Mesenchymal stem cell (in vitro differentiated cells and primary cell): ENCODE data around the gene BASP1.
"Not testable (repeated sequence)": the region's sequence is repeated elsewhere in the genome, so short reads cannot be mapped to it uniquely, and the experiment has no call there.

ENCODE experiments used
- DNase-seq: peaks from one replicate; pipeline ENCODE4 v3.0.0-alpha.2; 2013
- H2AFZ ChIP-seq: one replicate; pipeline ENCODE4 v1.6.1; 2013; ENCODE audit warnings: low read depth, mild to moderate bottlenecking, control low read depth, inconsistent platforms, low read length, moderate library complexity
- H2AK5ac ChIP-seq: 2 replicates; pipeline ENCODE4 v1.6.1; 2013; ENCODE audit warnings: low read length, moderate library complexity, mild to moderate bottlenecking, inconsistent platforms; ENCODE audit not compliant: severe bottlenecking
- H2BK120ac ChIP-seq: one replicate; pipeline ENCODE4 v1.6.1; 2013; ENCODE audit warnings: low read depth, mild to moderate bottlenecking, inconsistent platforms, low read length, moderate library complexity
- H2BK12ac ChIP-seq, 2 experiments: one replicate each; pipeline ENCODE4 v1.6.1; 2013; ENCODE audit warnings: inconsistent platforms in 2 of 2, low read length in 2 of 2, mild to moderate bottlenecking in 2 of 2, moderate library complexity in 2 of 2, control low read depth in 1 of 2
- H2BK15ac ChIP-seq: one replicate; pipeline ENCODE4 v1.6.1; 2013; ENCODE audit warnings: mild to moderate bottlenecking, low read depth, inconsistent platforms; ENCODE audit not compliant: poor library complexity, severe bottlenecking
- H2BK5ac ChIP-seq: 2 replicates; pipeline ENCODE4 v1.6.1; 2013; ENCODE audit warnings: low read depth, mild to moderate bottlenecking, low read length, control low read depth, inconsistent platforms; ENCODE audit not compliant: poor library complexity, severe bottlenecking
- H3K14ac ChIP-seq, 2 experiments: one replicate each; pipeline ENCODE4 v1.6.1; 2013; ENCODE audit warnings: inconsistent platforms in 2 of 2, low read length in 2 of 2, control low read depth in 1 of 2, mild to moderate bottlenecking in 1 of 2, moderate library complexity in 1 of 2
- H3K18ac ChIP-seq, 2 experiments: one replicate each; pipeline ENCODE4 v1.6.1; 2013; ENCODE audit warnings: inconsistent platforms in 2 of 2, low read length in 2 of 2, control low read depth in 1 of 2, low read depth in 1 of 2, mild to moderate bottlenecking in 1 of 2
- H3K23ac ChIP-seq, 2 experiments: one replicate each; pipeline ENCODE4 v1.6.1; 2013; ENCODE audit warnings: inconsistent platforms in 2 of 2, low read length in 2 of 2, mild to moderate bottlenecking in 2 of 2, moderate library complexity in 2 of 2, control low read depth in 1 of 2
- H3K27ac ChIP-seq: 2 replicates; pipeline ENCODE4 v1.5.1; 2013; ENCODE audit warnings: mild to moderate bottlenecking, moderate library complexity, low read length, control low read depth, inconsistent platforms; ENCODE audit not compliant: poor library complexity, severe bottlenecking
- H3K27me3 ChIP-seq, 2 experiments: 2 replicates each; pipeline versions ENCODE4 v1.6.1 to v1.7.0; 2013; ENCODE audit warnings: low read length in 2 of 2, mild to moderate bottlenecking in 2 of 2, moderate library complexity in 2 of 2, control low read depth in 1 of 2, inconsistent platforms in 1 of 2; ENCODE audit not compliant: control insufficient read depth in 1 of 2, insufficient read depth in 1 of 2
- H3K36me3 ChIP-seq, 2 experiments: 2 replicates each; pipeline versions ENCODE4 v1.6.1 to v1.7.0; 2013; ENCODE audit warnings: low read length in 2 of 2, control low read depth in 1 of 2, inconsistent platforms in 1 of 2, low read depth in 1 of 2, mild to moderate bottlenecking in 1 of 2; ENCODE audit not compliant: insufficient read depth in 2 of 2, control insufficient read depth in 1 of 2
- H3K4ac ChIP-seq, 2 experiments: one replicate each; pipeline ENCODE4 v1.6.1; 2013; ENCODE audit warnings: inconsistent platforms in 2 of 2, low read length in 2 of 2, mild to moderate bottlenecking in 2 of 2, moderate library complexity in 2 of 2, control low read depth in 1 of 2, low read depth in 1 of 2
- H3K4me1 ChIP-seq: 2 replicates; pipeline ENCODE4 v1.6.1; 2013; ENCODE audit warnings: low read depth, low read length, control low read depth; ENCODE audit not compliant: control insufficient read depth, insufficient read depth
- H3K4me2 ChIP-seq: 2 replicates; pipeline ENCODE4 v1.6.1; 2013; ENCODE audit warnings: low read length, mild to moderate bottlenecking, inconsistent platforms; ENCODE audit not compliant: poor library complexity, severe bottlenecking
- H3K4me3 ChIP-seq, 2 experiments: 2 replicates each; pipeline versions ENCODE4 v1.5.1 to v1.7.0; 2013; ENCODE audit warnings: low read length in 2 of 2, mild to moderate bottlenecking in 2 of 2, control low read depth in 1 of 2, low read depth in 1 of 2; ENCODE audit not compliant: insufficient read depth in 1 of 2
- H3K79me1 ChIP-seq: replicated peaks from 2 replicates; pipeline ENCODE4 v1.6.1; 2013; ENCODE audit warnings: mild to moderate bottlenecking, control low read depth, low read length, inconsistent platforms; ENCODE audit not compliant: poor library complexity, severe bottlenecking
- H3K9ac ChIP-seq: 2 replicates; pipeline ENCODE4 v1.7.0; 2013; ENCODE audit warnings: mild to moderate bottlenecking, low read length, moderate library complexity
- H3K9me3 ChIP-seq: 2 replicates; pipeline ENCODE4 v1.7.0; 2013; ENCODE audit warnings: mild to moderate bottlenecking, low read length; ENCODE audit not compliant: control insufficient read depth
- H4K8ac ChIP-seq: one replicate; pipeline ENCODE4 v1.6.1; 2013; ENCODE audit warnings: inconsistent platforms, mild to moderate bottlenecking, low read length, moderate library complexity
- H4K91ac ChIP-seq: one replicate; pipeline ENCODE4 v1.6.1; 2013; ENCODE audit warnings: mild to moderate bottlenecking, low read length, inconsistent platforms
- WGBS: methylation state at CpG from one replicate; pipeline ENCODE4 v1.1.7; 2013; ENCODE audit warnings: mixed read lengths; 5-methylcytosine and 5-hydroxymethylcytosine counted together

BASP1 gene

DNA sequence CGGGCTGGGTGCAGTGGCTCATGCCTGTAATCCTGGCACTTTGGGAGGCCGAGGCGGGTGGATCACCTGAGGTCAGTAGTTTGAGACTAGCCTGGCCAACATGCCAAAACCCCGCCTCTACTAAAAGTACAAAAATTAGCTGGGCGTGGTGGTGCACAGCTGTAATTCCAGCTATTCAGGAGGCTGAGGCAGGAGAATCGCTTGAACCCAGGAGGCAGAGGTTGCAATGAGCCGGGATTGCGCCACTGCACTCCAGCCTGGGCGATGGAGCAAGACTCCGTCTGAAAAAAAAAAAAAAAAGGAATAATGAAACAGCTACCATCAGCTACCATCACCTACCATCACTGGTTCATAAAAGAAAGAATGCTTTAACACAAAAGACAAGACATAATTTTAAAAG, 25.9 kb upstream of the BASP1 start:
- H3K4me3 ChIP-seq, H2BK120ac ChIP-seq, H2AFZ ChIP-seq, H2BK12ac ChIP-seq, H4K8ac ChIP-seq, H2BK15ac ChIP-seq, H3K27ac ChIP-seq, H3K9me3 ChIP-seq, H2AK5ac ChIP-seq, H3K4ac ChIP-seq, H3K23ac ChIP-seq, H3K4me2 ChIP-seq, H3K27me3 ChIP-seq, DNase-seq, H3K14ac ChIP-seq, H3K79me1 ChIP-seq, H2BK5ac ChIP-seq, H3K4me1 ChIP-seq, H3K18ac ChIP-seq, H3K36me3 ChIP-seq, H4K91ac ChIP-seq, H3K9ac ChIP-seq: not testable (repeated sequence)
- WGBS: 96% methylated on average over 8 of the region's 10 CpGs

- WGBS: 38% methylated on average over 5 of the region's 5 CpGs
- Histone ChIP-seq H3K23ac (no peak overlapping the region), H3K9me3 (peaks cover 2% of the 10 kb centered on the region), H4K91ac (no peak overlapping the region), H3K36me3 (no peaks in the 10 kb centered on the region), H2BK120ac (no peak overlapping the region), H3K27ac (no peak overlapping the region), H3K14ac (no peak overlapping the region), H3K4ac (no peak overlapping the region), H3K9ac (no peak overlapping the region), H3K4me1 (peaks cover 5% of the 10 kb centered on the region), H4K8ac (no peak overlapping the region), H2BK15ac (no peak overlapping the region), H2AFZ (no peak overlapping the region), H2BK12ac (no peak overlapping the region), H2AK5ac (no peak overlapping the region), H3K18ac (no peak overlapping the region), H3K4me3 (no peak overlapping the region), H3K27me3 (no peaks in the 10 kb centered on the region), H3K4me2 (no peak overlapping the region), H3K79me1 (no peaks in the 10 kb centered on the region), H2BK5ac (no peak overlapping the region)
- DNase-seq: peak; percentile 38
These were observed 25.2 kb upstream of the BASP1 start for GRCh38 chr5:17192191-17192590.

DNA sequence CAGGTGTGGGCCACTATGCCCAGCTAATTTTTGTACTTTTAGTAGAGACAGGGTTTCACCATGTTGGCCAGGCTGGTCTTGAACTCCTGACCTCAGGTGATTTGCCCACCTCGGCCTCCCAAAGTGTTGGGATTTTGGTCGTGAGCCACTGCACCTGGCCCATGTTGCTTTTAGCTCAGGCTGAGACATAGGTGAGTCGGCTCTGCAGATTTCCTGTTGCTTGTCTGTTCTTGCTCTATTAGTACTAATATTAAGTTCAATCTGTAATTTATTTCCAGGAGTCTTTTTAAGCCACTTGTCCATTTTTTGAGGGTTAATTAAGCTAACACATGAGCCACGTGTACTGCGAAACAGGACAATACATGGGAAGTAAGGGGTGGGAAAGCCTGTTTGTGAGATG, 21.4 kb upstream of the BASP1 start:
- no peak overlapping the region for H2BK15ac ChIP-seq
- WGBS: 93% methylated on average over 4 of the region's 5 CpGs
- no peaks in the 10 kb centered on the region for H3K79me1 ChIP-seq
- no peak overlapping the region for H3K4me3 ChIP-seq
- no peak for DNase-seq
- no peak overlapping the region for H3K4me2 ChIP-seq
- H2BK5ac ChIP-seq: no peak overlapping the region
- no peak overlapping the region for H4K8ac ChIP-seq
- H3K14ac ChIP-seq: no peak overlapping the region
- no peak overlapping the region for H2AK5ac ChIP-seq
- no peak overlapping the region for H2AFZ ChIP-seq
- no peak overlapping the region for H3K4ac ChIP-seq
- no peak overlapping the region for H2BK12ac ChIP-seq
- H3K4me1 ChIP-seq: peaks cover 2% of the 10 kb centered on the region
- H3K9ac ChIP-seq: no peak overlapping the region
- H3K23ac ChIP-seq: no peak overlapping the region
- no peak overlapping the region for H3K18ac ChIP-seq
- H3K27me3 ChIP-seq: no peaks in the 10 kb centered on the region
- no peak overlapping the region for H4K91ac ChIP-seq
- no peak overlapping the region for H3K27ac ChIP-seq
- H3K36me3 ChIP-seq: no peaks in the 10 kb centered on the region
- H3K9me3 ChIP-seq: peaks cover 11% of the 10 kb centered on the region
- H2BK120ac ChIP-seq: no peak overlapping the region

DNA sequence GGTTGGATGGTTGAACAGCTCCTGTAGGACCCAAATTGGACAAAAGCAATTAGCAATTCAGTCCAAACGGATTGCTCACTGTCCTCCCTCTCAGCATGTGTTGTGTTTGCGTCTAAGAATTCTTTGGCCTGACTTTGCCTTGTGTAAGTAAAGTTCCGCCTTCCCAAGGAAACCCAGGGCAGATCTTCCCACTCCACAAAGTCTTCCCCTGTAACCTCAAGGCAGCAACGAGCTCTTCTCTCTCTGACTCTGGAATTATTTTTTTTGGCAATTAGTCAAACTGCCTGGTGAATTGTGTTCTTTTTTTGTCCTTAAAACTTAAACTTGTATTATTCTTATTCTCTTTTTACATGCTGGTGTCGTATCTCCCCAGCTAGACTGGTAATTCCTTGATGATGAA, 20.7 kb upstream of the BASP1 start:
- Histone ChIP-seq H2AK5ac (no peak overlapping the region), H4K91ac (no peak overlapping the region), H2BK120ac (no peak overlapping the region), H3K4me3 (no peak overlapping the region), H3K4ac (no peak overlapping the region), H3K79me1 (no peaks in the 10 kb centered on the region), H3K18ac (no peak overlapping the region), H3K14ac (no peak overlapping the region), H3K27me3 (no peaks in the 10 kb centered on the region), H2BK15ac (no peak overlapping the region), H3K27ac (no peak overlapping the region), H3K4me2 (no peak overlapping the region), H3K23ac (no peak overlapping the region), H4K8ac (no peak overlapping the region), H2AFZ (no peak overlapping the region), H3K9me3 (peaks cover 11% of the 10 kb centered on the region), H3K4me1 (no peaks in the 10 kb centered on the region), H2BK5ac (no peak overlapping the region), H2BK12ac (no peak overlapping the region), H3K9ac (no peak overlapping the region), H3K36me3 (no peaks in the 10 kb centered on the region)
- DNase-seq: no peak
- 89% methylated on average over 3 of the region's 5 CpGs for WGBS
